Right forelimb (tissue), 1 donor: ENCODE measurements around the gene KCTD15.
A peak's percentile ranks its signal among the peaks of the same experiment; 100 is the strongest.

ENCODE experiments used
- DNase-seq: peaks from one replicate; pipeline ENCODE4 v3.0.0-alpha.2; 2018

The KCTD15 gene

GRCh38 chr19:33798681-33799111 lies 2.0 kb downstream of the KCTD15 start:
- DNase-seq: no peak

DNA sequence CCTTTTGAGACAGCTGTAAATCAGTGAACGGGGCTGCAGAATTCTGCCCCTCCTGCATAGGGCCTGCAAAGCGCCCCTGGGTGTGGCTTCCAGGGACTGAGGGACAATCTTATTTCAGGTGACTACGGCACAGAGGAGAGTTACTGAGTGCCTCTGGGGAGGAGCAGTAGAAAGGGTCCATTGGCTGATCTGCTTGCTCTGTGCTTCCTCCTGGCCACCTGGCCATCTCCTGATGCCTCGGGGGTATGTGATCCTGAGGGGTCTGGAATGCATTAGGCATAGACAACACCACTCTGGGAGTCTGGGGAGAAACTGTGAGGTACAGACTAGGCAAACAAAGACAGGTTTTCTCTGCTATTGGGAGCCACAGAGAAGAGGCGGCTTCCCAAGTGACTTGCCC lies 2.8 kb downstream of the KCTD15 start:
- DNase-seq: no peak

DNA sequence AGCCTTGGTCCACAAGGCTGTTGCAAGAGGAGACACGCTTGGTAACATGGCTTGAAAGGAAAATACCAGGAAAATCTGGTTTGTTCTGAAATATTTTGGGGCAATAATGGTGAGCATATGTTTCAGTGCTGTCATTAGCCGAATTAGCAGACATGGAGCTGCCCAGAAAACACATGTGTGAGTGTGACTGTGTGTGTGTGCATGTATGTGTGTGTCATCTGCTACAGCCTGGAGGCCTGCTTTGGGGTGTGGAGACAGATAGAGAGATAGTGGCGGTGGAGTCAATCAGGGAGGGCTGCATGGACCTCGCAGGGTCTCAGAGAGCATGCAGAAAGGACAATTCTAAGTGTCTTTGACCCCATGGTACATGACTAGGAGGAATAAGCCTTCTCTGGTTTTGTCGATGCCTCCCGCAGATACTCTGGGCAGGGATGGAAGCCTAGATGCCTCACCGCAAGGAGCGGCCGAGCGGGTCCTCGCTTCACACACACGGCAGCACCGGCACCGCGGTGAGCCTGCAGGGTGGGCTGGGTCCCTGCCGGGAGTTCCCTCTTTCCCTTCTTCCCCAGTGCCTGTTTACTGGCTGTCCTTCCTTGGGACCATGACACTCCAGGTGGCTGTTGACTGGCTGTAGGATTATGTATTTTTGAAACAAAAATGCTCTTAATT lies 3.5 kb downstream of the KCTD15 start:
- DNase-seq: no peak

DNA sequence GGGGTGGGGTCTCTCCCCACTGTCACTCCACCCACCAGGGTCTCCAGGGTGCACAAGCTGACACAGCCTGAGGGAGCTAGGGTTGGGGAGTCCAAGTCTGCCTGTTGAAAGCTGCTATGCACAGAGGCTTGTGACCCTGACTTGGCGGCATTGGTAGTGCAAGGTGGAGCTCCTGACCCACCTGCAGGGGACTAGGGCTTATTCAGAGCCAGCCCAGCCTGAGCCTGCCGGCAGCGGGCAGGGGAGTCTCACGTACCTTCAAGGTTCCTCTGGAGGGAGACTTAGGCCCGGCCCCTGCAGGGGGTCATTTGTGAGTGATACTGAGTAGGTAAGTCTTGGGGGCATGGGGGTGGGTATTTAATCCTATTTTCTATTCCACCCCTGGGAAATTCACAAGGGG lies 4.7 kb downstream of the KCTD15 start:
- DNase-seq: no peak

GRCh38 chr19:33802001-33802400 lies 5.3 kb downstream of the KCTD15 start:
- no peak for DNase-seq

DNA sequence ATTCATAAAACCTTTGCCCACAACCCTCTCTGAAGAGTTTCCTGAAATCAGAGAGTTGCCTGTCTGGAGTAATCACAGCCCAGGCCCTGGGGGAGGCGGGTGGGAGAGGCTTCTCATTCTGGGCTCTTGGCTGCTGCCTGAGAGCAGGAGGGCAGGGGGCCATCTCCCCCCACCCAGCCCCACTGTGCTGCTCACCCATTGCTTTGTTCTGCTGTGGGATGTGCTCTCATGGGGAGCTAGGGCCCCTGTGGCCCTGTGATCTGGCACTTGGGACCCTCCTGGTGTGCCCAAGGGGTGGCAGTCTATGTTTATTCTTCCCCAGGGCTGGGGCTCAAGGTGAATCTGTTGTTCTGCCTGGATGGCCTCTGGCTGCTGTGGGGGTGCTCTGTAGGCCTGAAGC lies 6.1 kb downstream of the KCTD15 start:
- DNase-seq: no peak

DNA sequence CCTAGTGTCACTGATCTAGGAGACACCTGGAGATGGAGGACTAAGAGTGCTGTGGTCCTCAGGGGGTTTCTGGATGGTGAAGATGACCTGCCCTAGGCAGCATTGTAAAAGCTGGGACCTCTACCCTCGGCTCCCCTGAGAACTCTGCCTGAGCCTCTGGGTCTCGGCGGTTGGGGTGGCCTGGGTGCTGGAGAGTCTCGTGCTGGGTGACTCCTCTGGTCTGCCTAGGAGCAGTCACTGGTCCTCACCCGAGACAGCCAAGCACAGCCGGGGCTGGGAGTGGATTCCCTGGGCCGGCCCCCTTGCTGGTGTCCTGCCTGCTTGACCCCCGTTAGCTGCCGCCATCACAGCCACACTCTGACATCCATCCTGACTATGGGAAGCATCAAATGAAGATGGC lies 6.7 kb downstream of the KCTD15 start:
- no peak for DNase-seq

- no peak for DNase-seq
These were observed 7.5 kb downstream of the KCTD15 start for GRCh38 chr19:33804021-33804799.

DNA sequence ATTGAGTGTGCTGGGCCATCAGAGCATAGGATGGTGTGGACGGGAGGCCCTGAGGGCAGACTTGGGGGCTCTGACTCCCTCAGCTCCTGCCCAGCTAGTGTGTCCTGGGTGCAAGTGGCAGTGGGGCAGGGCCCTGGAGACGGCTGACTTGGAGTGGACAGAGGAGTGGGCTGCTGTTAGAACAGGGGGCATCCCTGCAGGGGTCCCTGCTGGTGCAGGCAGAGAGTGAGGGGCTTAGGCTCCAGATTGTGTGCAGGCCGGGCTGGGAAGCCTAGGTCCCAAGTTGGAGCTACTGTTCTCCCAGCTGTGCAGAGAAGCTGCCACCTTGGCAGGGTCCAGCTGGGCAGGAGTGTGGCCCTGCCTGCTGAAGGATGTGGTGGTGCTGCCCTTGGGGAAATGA lies 8.6 kb downstream of the KCTD15 start:
- DNase-seq: peak; percentile 23

DNA sequence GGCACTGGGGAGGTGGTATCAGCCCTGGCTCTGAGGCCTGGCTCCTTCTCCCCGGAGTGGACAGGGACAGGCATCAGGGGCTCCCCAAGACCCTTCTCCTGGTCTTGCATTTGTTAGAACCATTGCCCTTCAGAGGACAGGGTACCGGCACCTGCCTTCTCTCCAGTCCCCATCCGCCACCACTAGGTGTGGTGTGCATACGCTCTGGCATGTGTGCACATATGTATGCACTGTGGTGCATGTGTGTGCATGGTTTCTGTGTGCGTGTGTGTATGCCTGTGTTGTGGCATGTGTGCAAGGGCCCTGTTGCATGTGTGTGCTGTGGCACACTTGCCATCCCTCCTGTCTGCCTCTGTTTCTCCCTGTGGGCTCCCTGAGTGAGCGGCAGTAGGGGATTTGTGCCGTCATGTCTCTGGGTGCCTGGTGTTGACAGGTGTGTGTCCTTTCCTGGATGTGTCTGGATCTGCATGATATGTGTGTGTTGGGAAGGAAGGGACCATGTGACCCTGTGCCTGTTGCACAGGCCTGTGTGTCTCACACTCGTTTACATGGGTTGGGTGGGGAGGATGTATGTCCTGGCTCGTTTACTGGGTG lies 9.3 kb downstream of the KCTD15 start:
- peak; percentile 30 for DNase-seq

- peak; percentile 36 for DNase-seq
These were observed 9.8 kb downstream of the KCTD15 start for GRCh38 chr19:33806434-33806881.

DNA sequence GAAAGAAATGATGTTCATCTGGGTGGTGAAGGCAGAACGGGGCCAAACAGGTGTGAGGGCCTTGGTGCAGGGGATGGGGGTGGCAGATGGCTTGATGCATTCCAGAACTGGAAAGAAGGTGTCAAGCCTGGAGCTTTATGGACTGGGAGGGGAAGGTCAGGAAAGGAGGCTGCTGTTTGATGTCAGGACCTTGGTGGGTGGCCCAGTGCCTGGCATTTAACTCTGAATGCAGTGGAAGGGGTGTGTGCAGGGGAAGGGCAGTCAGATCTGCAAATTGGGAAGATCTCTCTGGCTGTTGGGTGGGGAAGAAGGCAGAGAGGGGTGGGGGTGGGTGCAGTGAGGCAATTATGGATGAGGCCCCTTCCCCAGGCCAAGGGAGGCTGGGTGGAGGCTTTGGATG lies 11.7 kb downstream of the KCTD15 start:
- DNase-seq: no peak

DNA sequence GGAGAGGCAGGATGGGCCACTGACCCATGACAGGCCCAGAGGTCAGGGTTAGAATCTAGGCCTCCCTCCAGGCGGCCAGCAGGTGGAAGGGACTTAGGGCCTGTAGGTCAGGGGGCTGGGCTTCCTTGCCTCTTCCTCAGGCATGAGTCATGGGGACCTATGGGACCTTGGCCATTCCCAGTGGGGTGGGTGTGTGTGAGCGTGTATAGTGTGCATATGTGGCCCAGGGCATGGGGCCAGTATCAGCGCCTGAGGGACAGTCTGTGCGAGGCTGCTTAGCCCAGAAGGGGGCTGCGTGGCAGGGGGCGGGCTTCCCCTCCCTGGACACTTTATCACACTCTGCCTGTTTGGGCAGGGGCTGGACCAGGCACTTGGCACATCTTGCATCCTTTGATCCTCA lies 13.3 kb downstream of the KCTD15 start:
- DNase-seq: no peak

DNA sequence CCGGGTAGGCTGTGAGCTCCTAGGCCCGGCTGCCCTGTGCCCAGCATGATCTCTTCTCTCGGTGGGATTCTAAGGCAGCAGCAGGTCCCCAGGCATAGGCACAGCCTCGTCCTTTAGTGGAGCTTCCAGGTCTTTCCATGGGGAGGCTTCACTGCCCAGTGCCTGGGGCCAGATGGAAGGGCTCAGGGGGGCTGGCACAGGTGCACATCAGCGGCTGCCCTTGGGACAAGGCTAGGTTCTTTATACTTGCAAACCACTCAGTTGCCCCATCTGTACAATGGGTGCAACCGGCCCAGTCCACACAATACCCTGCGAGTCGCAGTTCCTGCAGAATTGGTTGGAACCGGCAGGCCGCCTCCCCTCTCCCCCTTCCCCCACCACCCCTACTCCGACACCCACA lies 14.2 kb downstream of the KCTD15 start:
- no peak for DNase-seq

GRCh38 chr19:33811246-33811645 lies 14.6 kb downstream of the KCTD15 start:
- no peak for DNase-seq

DNA sequence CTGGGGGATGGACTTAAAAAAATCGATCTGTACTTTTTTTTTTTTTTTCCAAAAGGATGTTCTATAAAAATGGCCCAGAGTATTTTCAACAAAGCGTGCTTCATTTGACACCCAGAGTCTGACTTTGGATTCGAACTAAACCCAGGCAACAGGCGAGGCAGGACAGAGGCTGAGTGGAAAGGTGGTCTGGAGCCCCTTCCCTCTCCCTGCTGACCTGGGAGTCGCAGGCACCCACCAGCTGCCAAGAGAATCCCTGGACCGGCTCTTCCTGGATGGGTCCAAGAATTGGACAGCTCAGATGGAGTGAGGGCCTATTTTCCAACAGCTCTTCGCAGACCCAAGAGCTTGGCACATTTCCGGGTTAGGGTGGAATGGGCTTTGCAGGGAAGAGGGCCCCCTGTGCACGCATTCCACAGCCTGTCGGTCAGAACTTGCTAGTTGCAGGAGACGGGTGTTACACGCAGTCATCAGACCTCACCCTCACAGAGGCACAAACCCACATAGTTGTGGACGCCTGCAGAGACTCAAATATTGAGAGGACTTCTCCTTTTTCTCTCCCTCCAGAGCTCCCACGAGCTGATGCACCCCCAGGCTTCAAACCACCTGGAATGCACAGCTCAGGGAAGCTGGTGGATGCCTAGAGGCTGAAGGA lies 15.2 kb downstream of the KCTD15 start:
- DNase-seq: no peak

GRCh38 chr19:33812388-33813330 lies 16.0 kb downstream of the KCTD15 start:
- DNase-seq: no peak

- no peak for DNase-seq
These were observed 16.9 kb downstream of the KCTD15 start for GRCh38 chr19:33813391-33814101.

DNA sequence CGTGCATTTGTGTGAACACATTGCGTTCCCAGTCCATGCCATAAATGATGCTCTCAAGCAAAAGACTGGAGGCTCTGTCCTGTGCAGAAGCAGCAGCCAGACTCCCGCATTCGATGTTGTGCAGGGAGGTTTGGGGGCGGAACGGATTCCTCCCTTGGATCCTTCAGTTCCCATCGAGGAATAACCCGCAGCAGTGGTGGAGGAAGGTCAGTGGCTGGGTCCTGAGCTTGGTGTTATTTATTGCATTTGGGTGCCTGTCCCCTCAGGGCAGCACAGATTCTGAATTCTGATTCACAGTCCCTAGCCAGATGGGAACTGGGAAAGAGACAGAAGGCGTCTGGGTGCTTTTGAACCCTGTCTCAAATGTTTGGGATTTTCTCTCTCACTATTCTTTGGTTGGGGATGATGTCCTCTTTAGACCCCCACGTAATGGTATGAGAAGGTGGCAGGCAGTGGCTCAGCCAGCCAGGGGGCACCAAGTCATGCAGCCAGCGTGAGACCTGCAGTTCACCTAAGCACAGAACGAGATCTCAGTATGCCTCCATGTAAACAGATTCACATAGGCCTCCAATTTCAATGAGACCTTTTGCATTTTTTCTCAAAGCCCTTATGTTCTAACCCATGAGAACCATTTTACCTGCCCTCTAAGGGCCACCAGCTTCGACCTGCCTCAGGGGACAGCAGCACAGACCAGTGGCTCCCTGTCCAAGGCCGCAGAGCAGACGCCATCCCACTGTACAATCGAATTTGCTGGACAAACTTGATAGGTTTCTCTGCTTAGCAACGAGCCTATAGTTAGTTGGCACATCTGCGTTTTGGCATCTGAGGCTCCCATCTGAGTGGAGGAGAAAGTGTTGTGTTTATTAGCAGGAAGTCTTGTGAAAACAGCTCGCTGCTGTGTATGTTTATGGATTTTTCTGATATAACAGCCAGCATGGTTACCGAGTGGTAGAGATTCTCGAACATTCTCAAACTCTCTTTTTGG lies 17.8 kb downstream of the KCTD15 start:
- DNase-seq: no peak
